NCI-H146 (cell line): Measurements from ENCODE around the gene PLEKHA7.

Experiments
- DNase-seq: peaks from one replicate; lab custom pipeline; 2025; lab: John Stamatoyannopoulos, UW

Gene PLEKHA7

DNA sequence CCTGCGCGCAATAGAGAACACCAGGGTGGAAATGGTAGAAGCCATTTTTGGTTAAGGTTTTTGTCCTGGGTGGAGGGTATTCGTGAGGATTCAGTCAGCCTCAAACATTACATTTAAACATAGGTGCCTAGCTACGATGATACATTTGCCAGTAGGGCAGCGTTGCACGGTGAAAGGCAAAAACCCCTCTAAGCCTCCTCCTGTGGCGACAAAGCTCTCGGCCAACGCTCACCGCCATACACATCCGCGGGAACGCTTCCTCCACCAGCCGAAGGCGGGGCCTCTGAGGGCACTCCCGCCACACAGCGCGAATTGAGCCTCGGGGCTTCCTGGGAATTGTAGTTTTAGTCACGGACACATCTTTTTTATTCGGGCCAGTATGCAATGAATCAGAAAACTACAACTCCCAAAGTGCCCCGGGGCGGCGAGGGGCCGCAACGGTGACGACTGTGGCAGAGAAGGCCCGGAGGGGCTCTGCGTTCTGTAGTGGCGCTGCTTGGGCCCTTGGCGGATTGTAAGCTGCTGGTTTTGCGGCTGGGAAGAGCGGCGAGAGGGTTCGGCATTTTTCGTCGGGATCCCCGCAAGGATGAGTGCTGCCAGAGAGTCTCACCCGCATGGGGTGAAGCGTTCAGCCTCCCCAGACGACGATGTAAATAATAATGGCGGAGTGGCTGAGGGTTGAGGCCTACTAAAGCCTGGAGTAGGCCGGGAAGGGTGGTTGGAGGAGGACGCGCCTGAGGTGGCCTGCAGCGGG lies 275.8 kb downstream of the PLEKHA7 start, which contains the start of gene C11orf58:
Gene C11orf58 (plus strand): TSS at position 455 of the 754 bp plus-strand sequence. CDS start 132 bp downstream, at position 587.
- DNase-seq = peak; percentile 97

DNA sequence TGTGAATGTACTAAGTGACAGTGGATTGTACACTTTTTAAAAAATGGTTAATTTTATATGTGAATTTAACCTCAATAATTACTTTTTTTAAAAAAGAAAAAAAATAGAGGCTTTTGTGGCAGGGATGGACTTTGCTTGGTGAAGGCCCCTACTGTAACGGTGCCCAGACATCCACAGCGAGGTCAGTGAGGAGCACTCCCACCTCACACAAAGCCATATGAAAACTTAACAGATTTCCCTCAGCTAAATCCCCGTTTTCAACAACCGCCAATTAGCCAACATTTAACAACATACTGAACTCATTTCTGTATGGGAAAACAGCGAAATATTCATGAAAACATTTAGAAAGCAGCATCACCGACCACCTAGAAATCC lies 276.4 kb downstream of the PLEKHA7 start:
- peak; percentile 28 for DNase-seq
